OCI-M2 (cell line): ENCODE results near the gene CSAG3.

ENCODE experiments used
- DNase-seq: peaks from one replicate; lab custom pipeline; 2025; ENCODE audit not compliant: unreplicated experiment; lab: John Stamatoyannopoulos, UW

CSAG3 gene

DNA sequence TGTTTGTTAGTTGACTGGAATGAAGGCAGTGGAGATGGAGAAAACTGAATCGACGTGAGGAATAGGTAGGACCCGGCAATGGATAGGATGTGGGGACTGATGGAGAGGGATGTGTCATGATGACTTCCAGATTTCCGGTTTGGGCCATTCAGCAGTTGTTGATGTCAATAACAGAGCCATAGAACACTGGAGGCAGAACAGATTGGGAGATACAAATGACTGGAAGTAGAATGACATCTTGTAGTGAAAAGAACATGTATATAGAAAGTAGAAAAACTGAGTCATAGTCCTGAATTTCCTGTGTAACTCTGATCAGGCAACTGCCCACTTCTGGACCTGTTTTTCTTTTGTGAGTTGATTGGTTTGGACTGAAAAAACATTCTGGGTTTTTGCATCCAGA lies 47.0 kb downstream of the CSAG3 start:
- DNase-seq = no peak
